Choroid plexus epithelial cell (primary cell): Measurements from ENCODE around the gene TNFRSF18.
"Not testable (repeated sequence)": the region's sequence is repeated elsewhere in the genome, so short reads cannot be mapped to it uniquely, and the experiment has no call there.

ENCODE experiments used
- DNase-seq: peaks from one replicate; pipeline ENCODE4 v3.0.0-alpha.2; 2010; ENCODE audit warnings: low read depth
- H3K4me3 ChIP-seq: 2 replicates; pipeline ENCODE4 v1.5.1; 2011; ENCODE audit warnings: low read depth, mild to moderate bottlenecking, control low read depth, low read length, moderate library complexity
- CTCF ChIP-seq: conservative IDR thresholded peaks from 2 replicates; pipeline ENCODE4 v1.5.1; 2011; ENCODE audit warnings: low read depth, mild to moderate bottlenecking, control low read depth, inconsistent platforms, low read length, moderate library complexity

TNFRSF18 gene

DNA sequence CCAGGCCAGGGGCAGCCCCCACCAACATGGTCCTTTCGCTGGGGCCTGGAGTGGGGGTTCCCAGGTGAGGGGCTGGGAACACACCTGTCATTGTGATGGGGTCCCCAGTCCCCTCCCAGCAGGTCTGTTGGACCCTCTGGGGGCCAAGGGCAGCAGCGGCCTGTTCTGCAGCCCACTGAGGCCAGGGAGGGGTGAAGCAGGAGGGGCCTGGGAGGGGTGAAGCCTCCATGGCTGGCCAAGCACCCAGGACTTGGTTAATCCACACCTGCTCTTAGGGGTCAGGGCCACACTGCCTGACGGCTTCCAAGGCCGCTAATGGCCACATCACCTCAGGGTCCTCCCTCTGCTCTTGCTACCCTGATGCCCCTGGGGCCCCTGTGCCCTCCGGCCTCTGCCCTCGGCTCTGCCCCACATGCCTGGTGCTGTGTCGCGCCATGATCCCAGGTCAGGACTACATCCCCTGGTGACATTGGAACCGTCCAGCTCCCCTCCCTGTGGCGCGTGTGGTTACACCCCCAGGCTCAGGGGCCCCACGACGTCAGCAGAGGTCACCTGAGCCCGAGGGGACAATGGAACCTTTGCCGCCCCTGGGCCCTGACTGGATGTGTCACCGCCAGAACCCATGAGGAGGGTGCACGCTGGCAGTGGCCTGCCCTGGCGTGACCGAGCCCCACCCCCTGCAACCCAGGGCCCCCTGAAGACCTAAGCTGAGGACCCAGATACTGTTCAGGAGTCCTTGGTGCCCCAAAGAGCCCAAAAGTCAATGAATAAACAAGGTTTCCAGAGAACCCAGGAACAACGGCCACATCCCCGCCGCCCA lies 7.0 kb downstream of the TNFRSF18 start:
- DNase-seq = no peak
- no peak for TF ChIP-seq CTCF
- H3K4me3 ChIP-seq = no peak overlapping the region

DNA sequence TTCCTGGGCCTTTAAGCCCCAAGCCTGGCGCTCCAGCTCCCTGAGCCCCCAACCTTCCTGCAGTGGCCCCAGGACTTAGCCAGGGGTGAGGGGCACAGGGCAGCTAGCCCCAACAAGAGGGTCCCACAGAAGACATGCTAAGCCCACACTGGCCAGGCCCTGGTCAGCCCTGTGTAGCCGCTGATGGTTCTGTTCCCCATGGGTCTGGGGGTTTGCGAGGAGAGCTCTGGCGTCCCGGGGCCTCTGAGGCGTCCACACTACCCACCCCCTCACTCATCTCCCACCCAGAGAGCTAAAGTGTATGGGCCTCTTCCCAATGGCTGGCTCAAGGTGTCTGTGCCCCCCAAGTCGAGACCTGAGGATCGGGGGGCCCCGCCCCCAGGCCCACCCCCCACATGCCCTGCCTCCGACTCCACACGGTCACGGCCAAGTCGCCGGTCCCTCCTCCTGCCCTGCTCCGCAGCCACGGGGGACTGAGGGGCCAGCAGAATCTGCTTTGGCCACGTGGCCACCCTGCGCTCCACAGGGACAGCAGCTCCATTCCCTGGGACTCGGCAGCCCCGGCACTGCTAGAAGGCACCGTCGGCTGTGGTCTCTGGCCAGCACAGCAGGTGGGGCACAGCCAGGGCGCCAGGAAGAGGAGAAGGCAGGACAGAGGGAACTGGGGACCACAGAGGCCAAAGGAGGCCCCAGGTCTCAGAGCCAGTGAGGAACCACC lies 7.8 kb downstream of the TNFRSF18 start:
- DNase-seq = no peak
- no peak for TF ChIP-seq CTCF
- H3K4me3 ChIP-seq = no peak overlapping the region

DNA sequence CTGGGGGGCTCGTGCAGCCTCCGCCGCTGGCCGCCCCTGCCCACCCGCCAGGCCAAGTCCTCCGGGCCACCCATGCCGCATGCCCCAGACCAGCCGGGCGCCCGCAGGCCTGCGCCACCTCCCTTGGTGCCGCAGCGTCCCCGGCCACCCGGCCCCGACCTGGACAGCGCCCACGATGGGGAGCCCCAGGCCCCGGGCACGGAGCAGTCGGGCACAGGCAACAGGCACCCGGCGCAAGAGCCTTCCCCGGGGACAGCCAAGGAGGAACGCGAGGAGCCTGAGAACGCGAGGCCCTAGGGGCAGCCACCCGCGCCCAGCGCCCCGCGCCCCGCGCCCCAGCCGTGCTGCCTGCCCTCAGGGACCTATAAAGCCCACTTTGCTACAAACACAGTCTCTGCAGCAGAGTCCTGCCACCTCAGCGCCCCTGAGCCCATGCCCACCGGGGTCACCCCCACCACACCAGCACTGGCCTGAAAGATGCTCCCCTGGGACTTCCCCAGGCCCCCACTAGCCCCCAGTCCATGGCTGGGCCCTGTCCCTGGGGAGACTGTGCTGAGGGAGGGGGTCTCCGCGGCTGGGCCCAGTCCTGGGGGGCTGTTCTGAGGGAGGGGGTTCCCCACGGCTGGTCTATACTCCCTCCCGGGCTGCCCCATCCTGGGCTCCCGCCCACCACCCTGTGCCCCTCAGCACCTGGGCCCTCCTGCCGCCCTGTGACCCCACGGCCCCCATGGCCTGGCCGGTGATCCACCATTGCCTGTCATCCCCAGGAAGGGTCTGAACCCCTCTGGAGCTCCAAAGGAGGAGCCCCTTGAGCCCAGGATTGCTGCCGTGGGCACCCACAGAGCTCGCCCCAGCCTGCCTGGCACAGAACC lies 8.6 kb downstream of the TNFRSF18 start:
- no peak for TF ChIP-seq CTCF
- H3K4me3 ChIP-seq = no peak overlapping the region
- no peak for DNase-seq

DNA sequence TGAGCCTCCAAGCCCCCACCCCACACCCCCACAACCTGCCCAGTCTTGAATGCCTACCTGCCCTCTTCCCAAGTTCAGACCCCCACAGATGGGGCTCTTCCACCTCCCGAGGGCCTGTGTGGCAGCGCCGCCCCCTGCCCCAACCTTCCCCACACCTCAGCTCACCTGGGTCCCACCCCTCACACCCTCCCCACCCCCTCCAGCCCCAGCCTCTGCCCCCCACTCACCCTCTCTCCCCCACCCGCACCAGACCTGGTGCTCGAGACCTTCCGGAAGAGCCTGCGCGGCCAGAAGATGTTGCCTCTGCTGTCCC lies 9.2 kb downstream of the TNFRSF18 start:
- no peak overlapping the region for H3K4me3 ChIP-seq
- no peak for TF ChIP-seq CTCF
- no peak for DNase-seq

- TF ChIP-seq CTCF = no peak
- no peak overlapping the region for H3K4me3 ChIP-seq
- no peak for DNase-seq
Observed at GRCh38 chr1:1196431-1197187, 9.8 kb downstream of the TNFRSF18 start.

DNA sequence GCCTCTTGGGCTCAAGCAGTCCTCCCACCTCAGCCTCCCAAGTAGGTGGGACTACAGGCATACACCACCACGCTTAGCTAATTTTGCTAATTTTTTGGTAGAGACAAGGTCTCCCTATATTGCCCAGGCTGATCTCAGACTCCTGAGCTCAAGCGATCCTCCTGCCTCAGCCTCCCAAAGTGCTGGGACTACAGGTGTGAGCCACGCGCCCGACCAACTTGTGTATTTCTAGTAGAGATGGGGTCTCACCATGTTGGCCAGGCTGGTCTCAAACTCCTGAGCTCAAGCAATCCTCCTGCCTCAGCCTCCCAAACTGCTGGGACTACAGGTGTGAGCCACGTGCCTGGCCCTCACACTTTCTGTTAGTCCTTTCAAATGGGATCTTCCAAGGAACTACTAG lies 10.7 kb downstream of the TNFRSF18 start:
- not testable (repeated sequence) for DNase-seq, H3K4me3 ChIP-seq
